Measurements from ENCODE around the gene NDUFA11.

The NDUFA11 gene

DNA sequence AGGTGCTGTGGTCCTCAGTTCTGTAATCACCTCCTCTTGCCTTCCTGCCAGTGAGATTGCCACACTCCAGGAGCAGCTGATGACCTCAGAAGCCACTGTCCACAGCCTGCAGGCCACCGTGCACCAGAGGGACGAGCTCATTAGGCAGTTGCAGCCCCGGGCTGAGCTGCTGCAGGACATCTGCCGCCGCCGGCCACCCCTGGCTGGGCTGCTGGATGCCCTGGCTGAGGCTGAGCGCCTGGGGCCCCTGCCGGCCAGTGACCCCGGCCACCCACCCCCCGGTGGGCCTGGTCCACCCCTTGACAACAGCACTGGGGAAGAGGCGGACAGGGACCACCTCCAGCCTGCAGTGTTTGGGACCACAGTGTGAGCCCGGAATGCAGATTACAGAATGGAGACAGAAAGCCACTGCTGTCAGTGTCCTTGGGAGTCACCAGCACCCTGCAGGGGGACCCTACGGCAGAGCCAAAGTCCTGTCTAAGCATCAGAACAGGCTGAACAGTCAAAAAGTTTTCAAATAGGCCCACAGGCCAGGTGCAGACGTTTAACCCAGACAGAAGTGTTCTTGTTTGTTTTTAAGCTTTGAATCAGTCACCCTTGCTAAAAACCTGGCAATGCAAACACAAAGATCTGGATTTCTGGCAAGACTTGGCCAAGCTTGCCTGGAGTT, 5.3 kb upstream of the NDUFA11 start:
- no peak for DNase-seq (ENCODE audit: low spot score)

DNA sequence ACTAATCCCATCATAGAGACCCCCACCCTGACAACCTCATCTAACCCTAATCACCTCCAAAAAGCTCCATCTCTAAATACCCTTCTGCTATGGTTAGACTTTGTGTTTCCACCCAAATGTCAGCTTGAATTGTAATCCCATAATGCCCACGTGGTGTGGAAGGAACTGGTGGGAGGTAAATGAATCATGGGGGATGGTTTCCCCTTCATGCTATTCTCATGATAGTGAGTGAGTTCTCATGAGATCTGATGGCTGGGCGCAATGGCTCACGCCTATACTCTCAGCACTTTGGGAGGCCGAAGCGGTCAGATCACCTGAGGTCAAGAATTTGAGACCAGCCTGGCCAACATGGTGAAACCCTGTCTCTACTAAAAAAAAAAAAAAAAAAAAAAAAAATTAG, 3.7 kb upstream of the NDUFA11 start:
- no peak for DNase-seq (ENCODE audit: low spot score)

DNA sequence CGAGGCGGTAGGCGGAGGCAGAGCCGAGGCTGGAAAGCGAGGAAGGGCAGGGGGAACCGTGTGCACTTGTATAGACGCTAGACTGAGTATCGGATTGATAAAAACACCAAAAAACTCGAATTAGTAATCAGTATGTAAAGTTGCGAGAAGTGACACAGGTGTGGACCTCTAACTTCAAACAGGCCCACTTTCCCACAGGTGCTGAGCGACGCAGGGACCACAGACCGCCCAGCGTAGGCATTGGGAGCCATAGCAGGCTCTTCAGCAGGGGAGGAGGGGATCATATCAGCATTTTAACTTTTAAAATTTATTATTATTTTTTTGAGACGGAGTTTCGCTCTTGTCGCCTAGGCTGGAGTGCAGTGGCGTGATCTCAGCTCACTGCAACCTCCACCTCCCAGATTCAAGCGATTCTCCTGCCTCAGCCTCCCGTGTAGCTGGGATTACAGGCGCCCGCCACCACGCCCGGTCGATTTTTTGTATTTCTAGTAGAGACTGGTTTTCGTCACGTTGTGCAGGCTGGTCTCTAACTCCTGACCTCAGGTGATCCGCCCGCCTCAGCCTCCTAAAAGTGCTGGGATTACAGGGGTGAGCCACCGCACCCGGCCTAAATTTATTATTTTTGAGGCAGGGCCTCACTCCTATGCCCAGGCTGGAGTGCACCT, 1.7 kb upstream of the NDUFA11 start:
- DNase-seq (ENCODE audit: low spot score), result no peak

DNA sequence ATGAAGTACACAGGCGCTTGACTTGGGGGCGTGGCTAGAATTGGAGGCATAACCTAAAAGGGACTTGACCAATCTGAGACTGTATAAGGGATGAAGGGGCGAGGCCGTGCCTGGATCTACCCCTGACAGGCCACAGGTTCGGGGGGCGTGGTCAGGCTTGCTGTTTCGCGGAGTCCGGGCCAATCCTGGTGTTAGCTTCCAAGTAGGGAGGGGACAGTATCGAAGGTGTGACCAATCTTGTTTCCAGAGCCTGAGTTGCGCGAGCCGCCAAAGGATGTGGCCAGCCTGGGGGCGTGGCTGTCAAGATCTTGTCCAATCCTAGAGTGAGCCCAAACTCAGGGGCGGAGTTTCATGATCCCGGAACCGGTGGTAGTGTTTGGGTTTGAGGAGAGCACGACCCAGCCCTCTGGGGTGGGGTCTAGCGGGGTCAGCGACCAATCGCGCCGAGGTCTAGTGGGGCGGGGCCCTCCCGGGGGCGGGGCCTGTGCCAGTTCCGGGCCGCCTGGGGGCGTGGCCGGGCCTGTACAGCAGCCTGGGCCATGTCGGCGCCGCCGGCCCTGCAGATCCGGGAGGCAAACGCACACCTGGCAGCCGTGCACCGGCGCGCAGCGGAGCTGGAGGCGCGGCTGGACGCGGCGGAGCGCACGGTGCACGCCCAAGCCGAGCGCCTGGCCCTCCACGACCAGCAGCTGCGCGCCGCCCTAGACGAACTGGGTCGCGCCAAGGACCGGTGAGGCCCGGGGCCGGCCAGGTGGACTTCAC, 943 bp upstream of the NDUFA11 start, which contains the start of gene VMAC:
Gene VMAC, plus strand, starts transcription at position 521 of the 762 bp plus-strand sequence. Its CDS starts 19 bp downstream, at position 540.
- DNase-seq (ENCODE audit: low spot score), result peak; percentile 98

DNA sequence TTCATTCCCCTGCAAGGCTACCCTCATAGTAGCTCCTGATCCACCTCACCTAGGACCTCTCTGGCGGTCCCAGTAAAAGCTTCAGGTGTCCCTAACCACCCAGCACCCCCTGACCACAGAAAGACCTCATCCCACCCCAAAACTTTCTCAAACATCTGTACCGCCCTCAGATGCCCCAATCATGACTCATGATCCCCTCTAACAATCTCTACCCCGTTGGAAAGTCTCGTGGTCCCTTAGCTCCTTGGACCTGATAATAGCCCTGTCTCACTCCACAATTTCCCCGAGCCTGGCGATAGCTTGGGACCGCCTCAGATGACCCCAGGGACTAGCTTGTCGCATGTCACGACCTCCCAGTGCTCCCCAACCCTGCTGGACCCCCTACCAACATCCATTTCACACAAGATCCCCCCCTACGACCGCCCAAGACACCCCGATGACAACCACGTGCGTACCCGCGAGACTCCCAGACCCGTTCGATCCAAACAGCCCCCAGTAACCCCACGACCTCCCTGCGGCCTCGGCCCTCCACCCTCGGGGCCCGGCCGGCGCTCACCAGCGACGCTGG, 450 bp downstream of the NDUFA11 start:
- DNase-seq (ENCODE audit: low spot score), result peak; percentile 68

DNA sequence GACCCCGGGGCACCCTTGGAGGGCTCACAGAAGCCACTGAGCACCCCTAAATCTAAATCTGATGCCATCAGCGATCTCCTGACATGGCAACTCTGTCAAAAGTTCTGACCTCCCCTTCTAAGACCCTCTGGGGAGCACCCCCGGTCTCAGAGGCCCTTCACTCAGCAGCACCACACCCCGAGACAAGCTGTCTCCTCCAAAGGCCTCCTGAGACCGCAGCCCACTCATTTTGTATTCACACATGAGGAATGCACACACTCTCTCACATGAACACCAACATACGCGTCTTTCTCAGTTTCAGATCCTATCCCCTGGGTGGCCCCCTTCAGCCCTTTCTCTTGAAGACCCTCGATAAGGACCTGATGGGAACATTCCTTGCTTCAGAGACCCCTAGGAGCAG, 2.6 kb downstream of the NDUFA11 start:
- DNase-seq (ENCODE audit: low spot score), result no peak

DNA sequence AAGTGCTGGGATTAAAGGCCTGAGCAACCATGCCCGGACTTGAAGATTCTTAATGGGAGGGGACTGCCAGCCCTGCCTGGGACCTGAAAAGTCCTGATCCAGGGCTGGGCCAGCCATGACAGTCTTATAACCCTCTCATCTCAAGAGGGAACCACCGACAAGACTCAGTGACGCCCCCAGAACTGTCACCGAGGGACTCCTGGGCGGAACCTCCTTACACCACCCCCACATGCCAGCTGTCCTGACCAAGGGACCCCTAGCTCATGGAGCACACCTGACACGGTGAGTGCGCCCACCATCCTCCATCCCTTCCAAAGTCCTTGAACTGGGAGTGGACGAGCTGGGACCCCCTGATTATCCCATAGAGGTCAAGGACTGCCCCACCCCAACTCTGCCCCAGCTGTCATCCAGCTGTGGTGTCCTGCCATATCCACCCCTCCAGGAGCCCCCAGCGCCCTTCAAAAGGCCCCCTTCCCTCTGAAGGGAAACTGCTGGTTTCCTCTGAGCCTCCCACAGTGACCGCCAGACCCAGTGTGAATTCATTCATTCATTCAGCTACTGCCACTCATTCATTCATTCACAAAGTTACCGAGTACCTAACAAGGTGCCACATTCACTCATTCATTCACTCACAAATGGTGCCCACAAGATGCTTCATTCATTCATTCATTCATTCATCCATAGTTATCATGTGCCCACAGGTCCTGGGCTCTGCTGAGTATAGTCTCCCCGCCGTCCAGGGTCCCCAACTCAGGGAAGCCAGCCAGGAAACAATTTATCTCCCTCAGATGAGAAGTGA, 3.7 kb downstream of the NDUFA11 start:
- DNase-seq (ENCODE audit: low spot score), result no peak

DNA sequence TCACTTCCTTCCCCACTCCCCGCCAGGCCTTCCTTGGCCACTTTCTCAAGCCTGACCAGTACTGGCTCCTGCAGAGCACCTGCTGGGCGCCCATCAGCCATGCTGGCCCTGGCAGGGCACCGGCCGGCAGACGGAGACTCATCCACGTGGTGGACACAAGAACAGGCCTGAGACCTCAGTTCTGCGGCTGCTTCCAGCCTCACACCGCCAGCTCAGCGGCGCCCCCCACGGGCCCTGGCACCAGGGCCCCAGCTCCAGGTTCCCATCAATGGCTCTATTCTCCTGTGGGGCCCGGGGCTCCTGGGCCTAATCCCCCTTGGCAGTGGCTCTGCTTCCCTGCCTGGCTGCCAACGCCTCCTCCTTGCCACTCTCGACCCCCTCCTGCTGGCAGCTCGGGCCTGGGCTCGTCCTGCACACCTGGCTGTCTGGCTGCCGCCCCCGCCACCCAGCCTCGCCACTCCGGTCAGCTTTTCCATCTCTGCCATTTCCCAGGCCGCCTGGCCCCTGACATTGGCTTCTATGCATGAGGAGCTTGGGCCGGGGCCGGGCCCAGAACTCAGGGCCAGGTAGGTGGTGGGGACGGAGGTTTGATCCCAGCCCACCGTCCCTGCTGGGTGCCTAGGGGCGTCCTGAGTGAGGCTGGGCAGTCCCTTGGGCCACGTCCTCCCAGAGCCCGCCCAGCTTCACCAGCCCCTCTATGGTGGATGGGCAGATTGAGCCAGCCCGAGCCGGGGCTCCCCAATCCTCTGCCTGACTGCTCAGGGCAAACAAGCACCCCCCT, 6.2 kb downstream of the NDUFA11 start:
- no peak for DNase-seq (ENCODE audit: low spot score)

DNA sequence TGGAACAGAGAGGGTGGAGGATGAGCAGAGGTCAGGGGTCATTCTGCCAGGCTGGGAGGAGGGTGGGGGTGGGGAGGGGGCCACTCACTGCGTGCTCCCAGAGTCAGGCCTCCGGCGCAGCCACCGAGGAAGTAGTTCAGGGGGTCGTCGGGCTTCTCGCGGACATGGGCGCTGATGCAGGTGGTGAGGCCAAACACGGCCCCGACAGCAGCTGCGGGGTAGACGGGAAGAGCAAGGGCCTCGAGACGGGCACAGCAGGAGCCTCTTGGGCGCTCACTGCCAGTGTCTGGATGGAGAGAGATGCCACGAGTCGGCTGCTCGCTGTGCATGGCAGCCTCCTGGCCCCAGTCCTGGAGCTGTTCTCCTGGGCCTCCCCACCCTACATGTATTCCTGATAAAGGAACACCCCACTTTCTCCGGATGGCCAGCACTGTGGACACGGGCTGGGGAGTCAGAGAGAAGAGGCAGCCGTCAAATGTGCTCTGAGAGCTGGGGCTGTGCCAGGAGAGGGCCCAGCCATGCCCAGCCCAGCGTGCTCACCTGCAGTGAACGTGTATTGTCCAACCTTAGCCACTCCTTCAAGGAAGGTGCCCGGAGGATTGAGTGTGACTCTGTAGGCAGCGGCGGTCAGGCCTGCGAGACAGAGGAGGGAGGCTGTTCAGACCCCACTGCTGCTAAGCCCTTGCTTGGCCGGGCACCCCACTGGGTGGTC, 7.1 kb downstream of the NDUFA11 start:
- DNase-seq (ENCODE audit: low spot score), result no peak

DNA sequence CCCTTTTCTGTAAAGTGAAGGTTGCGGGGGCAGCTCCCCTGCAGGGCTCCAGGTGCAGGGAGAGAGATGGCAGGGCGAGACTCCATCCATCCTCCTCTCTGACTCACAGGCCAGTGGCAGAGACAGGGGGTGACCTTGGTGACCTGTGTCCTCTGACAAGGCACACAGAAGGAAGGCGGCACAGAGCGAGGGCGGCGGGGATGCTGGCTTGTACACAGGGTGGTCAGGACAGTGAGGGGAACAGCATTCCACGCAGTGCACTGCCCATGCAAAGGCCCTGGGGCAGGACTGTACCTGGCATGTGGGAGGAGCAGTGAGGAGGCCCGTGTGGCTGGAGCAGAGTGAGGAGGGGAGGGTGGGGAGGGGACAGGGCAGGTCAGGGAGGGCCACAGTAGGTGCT, 7.7 kb downstream of the NDUFA11 start:
- DNase-seq (ENCODE audit: low spot score), result no peak

DNA sequence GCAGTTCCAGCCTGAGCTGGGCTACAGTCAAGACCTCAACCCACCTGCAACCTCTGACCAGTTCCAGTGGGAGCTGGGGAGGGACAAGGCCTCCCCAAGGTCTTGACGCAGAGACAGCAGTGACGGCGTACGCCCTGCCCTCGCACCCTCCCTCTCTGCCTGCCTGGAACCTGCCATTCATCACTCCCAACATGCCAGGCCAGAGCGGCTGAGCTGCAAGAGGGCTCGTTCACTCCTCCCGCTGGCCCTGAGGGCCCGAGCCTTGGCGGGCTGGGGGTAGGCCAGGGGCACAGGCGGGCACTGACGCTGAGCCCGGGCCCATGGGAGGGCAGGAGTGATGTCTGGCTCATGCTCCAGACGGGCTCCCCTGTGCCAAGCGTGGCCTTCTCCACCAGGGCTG, 8.2 kb downstream of the NDUFA11 start:
- no peak for DNase-seq (ENCODE audit: low spot score)

DNA sequence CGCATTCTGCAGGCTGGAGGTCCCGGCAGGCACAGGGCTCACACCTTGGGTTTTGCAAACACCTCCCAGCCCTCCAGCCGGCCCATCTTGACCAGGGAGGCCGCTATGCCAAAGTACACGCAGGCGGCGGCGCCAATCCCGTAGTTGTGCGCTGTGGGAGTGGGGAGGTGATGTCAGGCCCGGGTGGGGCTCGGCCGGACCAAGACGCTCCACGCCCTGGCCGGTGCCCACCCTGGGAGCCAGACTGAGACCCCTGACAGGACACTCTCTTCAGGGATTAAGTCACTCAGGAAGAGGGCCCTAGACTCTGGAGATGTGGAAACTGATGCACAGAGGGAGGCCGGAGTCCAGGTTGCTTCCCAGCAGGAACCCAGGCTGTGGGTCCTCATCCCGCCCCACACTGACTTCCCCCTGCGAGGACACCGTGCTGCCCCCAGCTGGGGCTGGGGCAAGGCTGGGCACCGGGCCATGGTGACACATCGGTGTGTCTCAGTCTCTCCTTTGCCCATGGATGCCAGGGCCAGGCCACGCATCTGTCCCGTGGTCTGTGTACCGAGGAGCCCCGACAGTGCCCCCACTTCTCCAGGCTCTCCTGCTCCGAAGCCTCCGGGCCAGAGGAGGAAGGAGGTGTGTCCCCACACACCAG, 8.8 kb downstream of the NDUFA11 start:
- no peak for DNase-seq (ENCODE audit: low spot score)

DNA sequence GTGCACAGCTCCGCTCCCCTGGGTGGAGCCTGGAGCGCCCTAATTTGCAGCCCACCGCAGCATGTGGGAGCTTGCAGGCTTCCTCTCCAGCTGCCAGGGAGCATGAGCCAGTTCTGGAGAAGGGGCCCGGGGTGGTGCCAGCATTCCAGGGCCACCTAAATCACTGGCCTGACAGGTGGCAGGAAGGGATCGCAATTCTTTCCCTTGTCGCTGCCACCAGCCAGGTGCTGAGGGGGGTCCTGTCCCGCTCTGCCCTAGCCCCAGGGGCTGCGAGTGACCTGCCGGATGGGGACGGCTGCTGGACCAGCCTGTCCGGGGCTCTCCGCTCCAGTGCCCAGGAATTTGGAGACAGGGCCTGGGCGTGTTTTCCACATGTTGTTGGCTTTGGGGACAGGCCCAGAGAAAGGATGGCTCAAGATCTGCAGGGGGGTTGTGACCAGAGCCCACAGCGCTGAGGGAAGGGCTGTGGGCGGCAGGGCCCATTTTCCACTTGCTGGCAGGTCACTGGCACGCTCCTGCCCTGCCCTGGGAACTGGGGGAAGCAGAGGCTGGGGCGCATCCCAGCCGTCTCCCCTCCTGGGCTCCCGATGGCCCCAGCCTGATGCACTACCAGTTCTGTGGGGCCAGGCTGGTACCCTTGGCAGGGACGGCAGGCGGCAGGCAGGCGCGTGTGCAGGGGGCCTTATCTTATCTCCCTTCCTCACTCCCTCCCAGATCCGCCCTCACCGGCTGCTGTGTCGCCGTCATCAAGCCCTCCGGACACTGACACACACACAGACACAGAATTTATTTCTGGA, 9.5 kb downstream of the NDUFA11 start:
- no peak for DNase-seq (ENCODE audit: low spot score)

DNA sequence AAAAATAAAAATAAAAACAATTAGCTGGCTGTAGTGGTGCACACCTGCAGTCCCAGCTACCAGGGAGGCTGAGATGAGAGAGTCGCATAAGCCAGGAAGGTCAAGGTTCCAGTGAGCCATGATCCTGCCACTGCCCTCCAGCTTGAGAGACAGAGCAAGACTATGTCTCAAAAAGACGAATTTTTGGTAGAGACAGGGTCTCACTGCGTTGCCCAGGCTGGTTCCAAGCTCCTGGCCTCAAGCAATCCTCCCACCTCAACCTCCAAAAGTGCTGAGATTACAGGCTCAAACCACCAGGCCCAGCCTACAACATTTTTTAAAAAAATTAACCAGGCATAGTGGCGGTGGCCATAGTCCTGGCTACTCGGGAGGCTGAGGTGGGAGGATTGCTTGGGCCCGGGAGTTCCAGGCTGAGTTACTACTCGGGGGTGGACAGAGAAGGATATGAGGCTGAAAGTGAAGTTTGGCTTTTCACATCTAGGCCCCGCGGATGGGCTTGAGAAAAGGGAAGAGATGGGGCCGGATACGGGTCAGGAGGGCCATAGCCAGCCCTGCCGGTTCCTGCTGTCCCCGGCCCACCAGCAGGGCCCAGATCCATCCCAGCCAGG, 10.2 kb downstream of the NDUFA11 start:
- DNase-seq (ENCODE audit: low spot score), result no peak

DNA sequence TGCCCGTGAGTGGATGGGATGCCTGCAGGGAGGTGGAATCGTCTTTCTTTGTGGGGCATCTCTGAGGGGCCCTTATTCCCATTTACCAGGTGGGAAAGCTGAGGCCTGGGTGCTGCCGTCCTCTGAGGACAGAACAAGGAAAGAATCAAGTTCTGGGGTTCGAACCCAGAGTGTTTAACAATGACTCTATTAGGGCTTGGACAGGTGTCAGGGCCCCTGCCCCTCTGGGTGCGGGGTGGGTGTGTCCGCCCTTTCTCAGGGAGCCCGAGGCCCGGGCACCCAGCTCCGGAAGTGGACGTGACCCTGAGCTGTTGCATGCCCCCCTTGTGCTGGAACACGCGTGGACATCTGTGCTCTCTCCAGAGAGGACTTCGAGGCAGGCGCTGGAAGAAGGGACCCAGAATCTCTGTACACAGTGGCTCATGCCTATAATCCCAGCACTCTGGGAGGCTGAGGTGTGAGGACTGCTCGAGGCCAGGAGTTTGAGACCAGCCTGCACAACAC, 10.8 kb downstream of the NDUFA11 start:
- no peak for DNase-seq (ENCODE audit: low spot score)

DNA sequence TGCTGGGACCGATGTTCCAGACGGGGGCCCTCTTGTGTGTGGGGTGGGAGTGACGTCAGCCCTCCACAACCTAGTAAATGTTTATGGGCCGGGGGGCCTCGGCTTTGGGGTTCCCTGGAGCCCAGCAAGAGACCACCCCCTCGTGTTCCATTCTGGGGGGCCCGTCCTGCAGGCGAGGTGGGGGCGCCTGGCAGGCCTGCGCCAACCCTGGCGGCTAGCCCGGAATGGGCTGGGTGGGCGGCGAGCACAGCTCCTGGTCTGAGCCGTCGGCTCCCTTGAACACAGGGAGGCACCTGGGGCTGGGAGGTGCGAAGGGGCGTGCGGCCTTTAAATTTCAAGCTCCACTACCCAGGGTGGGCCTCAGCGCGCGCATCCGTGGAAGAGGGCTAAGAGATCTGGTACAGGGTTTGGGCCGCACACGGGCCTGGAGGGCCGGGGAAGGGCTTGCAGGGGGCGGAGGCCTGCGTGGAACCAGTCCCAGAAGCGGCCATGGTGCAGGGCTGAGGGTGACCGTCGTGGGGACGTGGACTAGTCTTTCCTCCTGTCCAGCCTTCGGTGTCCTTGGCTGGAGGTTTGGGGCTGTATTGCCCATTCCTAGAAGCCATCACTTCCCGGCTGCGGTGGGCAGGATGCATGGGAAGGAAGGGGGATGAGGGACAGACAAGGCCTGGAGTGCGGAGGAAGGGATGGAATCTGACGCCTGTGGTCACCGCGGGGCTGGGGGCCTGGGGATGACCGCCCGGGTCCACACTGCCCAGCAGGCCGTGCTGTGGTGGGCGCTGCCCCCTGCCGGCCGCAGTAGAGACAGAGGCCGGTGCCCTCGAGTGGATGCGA, 11.4 kb downstream of the NDUFA11 start:
- peak; percentile 70 for DNase-seq (ENCODE audit: low spot score)

DNA sequence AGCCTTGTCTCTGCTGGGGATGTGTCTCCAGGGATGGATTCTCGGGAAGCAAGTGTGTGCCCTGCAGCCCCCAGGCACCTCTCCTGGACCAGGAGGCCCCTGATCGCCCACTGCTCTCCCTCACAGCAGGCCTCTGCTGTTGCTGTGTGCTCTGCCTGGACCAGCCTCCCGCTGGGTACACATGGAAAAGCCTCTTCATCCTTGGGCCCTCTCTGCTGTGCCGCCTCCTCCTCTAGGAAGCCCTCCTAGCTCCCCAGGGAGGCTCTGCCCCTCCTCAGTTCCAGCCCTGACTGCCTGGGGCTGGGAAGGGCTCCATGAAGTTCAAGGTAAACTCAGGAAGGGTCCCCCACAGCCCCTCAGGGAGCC, 12.0 kb downstream of the NDUFA11 start:
- DNase-seq (ENCODE audit: low spot score), result no peak

DNA sequence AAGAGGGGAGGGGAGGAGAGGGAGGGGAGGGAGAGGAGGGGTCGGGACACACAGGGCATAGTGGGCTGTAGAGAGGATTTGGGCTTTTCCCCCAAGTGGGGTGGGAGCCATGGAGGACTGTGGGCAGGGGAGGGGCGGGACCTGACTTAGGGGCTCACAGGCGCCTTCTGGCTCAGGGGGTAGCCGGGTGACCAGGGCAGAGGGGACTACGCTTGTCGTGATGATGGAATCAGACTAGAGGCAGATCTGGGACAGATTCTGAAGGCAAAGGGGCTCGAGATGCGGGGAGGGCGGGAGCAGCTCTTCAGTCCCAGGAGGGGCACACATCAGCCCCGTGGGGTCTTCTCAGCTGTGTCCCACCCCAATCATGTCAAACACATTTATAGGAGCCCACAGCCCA, 13.5 kb downstream of the NDUFA11 start:
- DNase-seq (ENCODE audit: low spot score), result no peak
